GM18909 (cell line): ENCODE measurements around the gene ZNF275.
A peak's percentile ranks its signal among the peaks of the same experiment; 100 is the strongest.
"Not testable (repeated sequence)": the region's sequence is repeated elsewhere in the genome, so short reads cannot be mapped to it uniquely, and the experiment has no call there.

ENCODE experiments used
- ATAC-seq: cut with Tn5 transposase; IDR thresholded peaks from one replicate; pipeline ENCODE4 v1.9.1; 2021; ENCODE audit warnings: mild to moderate bottlenecking; ENCODE audit not compliant: unreplicated experiment, poor library complexity

The ZNF275 gene

GRCh38 chrX:153333821-153334653 is at the start of gene ZNF275:
TSS of gene ZNF275 (plus strand) at chrX:153334153. CDS start at chrX:153336680, 2,527 bp downstream.
- ATAC-seq, result peak; percentile 86

GRCh38 chrX:153285678-153286077 is 48.3 kb upstream of the ZNF275 start:
- ATAC-seq, result not testable (repeated sequence)

- ATAC-seq, result not testable (repeated sequence)
These were observed 45.1 kb upstream of the ZNF275 start for GRCh38 chrX:153288807-153289206.

GRCh38 chrX:153293485-153294071 is 40.4 kb upstream of the ZNF275 start:
- ATAC-seq, result not testable (repeated sequence)

- no peak for ATAC-seq
These were observed 36.6 kb upstream of the ZNF275 start for GRCh38 chrX:153297376-153297775.

- ATAC-seq, result no peak
These were observed 34.1 kb upstream of the ZNF275 start for GRCh38 chrX:153299855-153300254.

GRCh38 chrX:153301746-153302145 is 32.2 kb upstream of the ZNF275 start:
- ATAC-seq, result no peak

- ATAC-seq, result no peak
These were observed 31.2 kb upstream of the ZNF275 start for GRCh38 chrX:153302796-153303195.

- no peak for ATAC-seq
These were observed 30.4 kb upstream of the ZNF275 start for GRCh38 chrX:153303276-153304262.

- ATAC-seq, result no peak
These were observed 28.8 kb upstream of the ZNF275 start for GRCh38 chrX:153304988-153305736.

- ATAC-seq, result no peak
These were observed 28.0 kb upstream of the ZNF275 start for GRCh38 chrX:153305972-153306371.

- ATAC-seq, result no peak
These were observed 27.3 kb upstream of the ZNF275 start for GRCh38 chrX:153306527-153307115.

GRCh38 chrX:153307276-153308178 is 26.4 kb upstream of the ZNF275 start:
- ATAC-seq, result no peak

- no peak for ATAC-seq
These were observed 23.1 kb upstream of the ZNF275 start for GRCh38 chrX:153310901-153311300.

- no peak for ATAC-seq
These were observed 21.9 kb upstream of the ZNF275 start for GRCh38 chrX:153312041-153312440.

GRCh38 chrX:153312842-153313241 is 21.1 kb upstream of the ZNF275 start:
- no peak for ATAC-seq

- ATAC-seq, result no peak
These were observed 16.6 kb upstream of the ZNF275 start for GRCh38 chrX:153317306-153317705.

- ATAC-seq, result no peak
These were observed 15.8 kb upstream of the ZNF275 start for GRCh38 chrX:153317996-153318722.
